ENCODE data around the gene CX3CR1. TPM values are rescaled to one million over a fixed set of nuclear protein-coding genes. Genes with fewer than 3 reads are reported as not detected.
"Not testable (repeated sequence)": the region's sequence is repeated elsewhere in the genome, so short reads cannot be mapped to it uniquely, and the experiment has no call there.

CX3CR1 gene, protein sequence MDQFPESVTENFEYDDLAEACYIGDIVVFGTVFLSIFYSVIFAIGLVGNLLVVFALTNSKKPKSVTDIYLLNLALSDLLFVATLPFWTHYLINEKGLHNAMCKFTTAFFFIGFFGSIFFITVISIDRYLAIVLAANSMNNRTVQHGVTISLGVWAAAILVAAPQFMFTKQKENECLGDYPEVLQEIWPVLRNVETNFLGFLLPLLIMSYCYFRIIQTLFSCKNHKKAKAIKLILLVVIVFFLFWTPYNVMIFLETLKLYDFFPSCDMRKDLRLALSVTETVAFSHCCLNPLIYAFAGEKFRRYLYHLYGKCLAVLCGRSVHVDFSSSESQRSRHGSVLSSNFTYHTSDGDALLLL
- total RNA-seq: 4.8 TPM

DNA sequence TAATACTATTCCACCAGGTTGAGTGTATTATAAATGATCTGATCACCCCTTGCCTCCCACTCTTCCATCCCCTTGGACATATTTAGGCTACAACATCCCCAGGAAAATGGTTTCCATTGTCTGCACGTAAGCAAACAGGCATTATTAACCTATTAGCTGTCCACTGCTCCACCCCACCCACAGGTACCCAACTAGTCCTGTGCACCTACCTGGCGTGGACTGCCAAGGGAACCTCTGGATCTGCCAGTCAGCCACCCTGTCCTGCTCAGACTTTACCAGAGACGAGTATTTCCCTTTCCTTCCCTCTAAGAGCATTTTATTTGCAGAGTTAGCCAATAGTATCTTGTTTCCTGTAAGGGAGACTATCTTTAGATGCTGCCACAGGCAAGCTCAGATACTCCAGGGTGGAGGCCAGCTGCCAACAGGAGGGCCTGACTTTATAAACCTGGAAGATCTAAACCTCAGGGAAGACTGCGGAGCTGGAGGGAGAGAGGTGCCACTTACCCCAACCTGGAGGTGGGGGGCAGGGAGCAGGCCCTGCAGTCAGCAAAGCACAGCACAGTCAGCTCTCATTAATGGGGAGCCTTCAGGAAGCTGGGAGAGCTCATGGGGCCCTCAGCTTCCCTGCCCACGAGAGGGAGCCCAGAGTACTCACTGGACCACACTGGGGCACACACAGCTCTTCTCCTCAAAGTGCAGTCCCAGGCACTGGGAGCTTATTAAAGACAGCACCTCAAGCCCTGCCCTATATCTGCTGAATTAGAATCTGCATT is at the start of gene CX3CR1:
Gene CX3CR1, minus strand, starts transcription at position 292 of the 773 bp plus-strand sequence. CDS start 13,527 bp downstream, outside the sequence.
- peak; percentile 23 for DNase-seq

- DNase-seq: no peak
These were observed 49.7 kb upstream of the CX3CR1 start, which contains the start of gene CCR8 for GRCh38 chr3:39329493-39329892. Gene CCR8 (plus strand): TSS chr3:39329709. CDS start chr3:39332332, 2,623 bp downstream.

DNA sequence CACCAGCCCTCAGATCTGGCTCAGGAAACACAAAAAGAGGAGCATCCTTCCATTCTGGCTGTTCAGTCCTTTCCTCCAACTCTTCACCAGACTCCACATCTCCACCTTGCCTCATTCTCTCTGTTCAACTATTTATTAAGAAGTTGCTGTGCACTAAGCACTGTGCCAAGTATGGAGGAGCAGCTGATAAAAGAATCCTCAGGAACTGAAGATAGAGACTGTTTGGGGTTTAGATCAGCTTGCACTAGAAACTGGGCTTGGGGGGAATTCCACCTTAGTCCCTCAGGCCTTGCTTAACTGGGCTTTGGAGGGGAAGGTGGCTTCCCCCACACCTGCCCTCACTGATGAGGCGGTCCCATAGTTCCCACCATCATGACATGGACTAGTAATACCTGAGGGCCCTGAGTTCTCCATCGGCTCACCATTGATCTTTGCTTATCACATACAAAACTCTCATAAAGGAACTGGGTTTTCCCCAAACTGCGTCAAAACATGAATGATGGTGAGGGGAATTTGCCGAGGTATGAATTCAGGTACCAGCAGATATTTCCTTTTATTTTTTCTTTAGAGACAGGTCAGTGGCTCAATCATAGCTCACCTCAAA is 48.0 kb upstream of the CX3CR1 start:
- DNase-seq: no peak

- no peak for DNase-seq
These were observed 47.4 kb upstream of the CX3CR1 start for GRCh38 chr3:39327053-39327745.

GRCh38 chr3:39325236-39325635 is 45.4 kb upstream of the CX3CR1 start:
- DNase-seq: no peak

GRCh38 chr3:39323494-39323893 is 43.7 kb upstream of the CX3CR1 start:
- DNase-seq: no peak

GRCh38 chr3:39322936-39323335 is 43.1 kb upstream of the CX3CR1 start:
- no peak for DNase-seq

DNA sequence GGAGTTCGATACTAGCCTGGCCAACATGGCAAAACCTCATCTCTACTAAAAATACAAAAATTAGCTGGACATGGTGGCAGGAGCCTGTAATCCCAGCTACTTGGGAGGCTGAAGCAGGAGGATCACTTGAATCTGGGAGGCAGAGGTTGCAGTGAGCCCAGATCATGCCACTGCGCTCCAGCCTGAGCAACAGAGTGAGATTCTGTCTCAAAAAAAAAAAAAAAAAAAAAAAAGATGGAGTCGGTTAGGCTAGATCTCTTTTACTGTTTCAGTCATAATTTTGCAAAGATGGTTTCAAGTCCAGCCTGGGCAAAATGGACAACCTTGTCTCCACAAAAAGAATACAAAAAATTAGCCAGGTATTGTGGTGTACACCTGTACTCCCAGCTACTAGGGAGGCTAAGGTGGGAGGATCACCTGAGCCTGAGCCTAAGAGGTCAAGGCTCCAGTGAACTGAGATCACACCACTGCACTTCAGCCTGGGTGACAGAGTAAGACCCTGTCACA is 42.4 kb upstream of the CX3CR1 start:
- DNase-seq: not testable (repeated sequence)

DNA sequence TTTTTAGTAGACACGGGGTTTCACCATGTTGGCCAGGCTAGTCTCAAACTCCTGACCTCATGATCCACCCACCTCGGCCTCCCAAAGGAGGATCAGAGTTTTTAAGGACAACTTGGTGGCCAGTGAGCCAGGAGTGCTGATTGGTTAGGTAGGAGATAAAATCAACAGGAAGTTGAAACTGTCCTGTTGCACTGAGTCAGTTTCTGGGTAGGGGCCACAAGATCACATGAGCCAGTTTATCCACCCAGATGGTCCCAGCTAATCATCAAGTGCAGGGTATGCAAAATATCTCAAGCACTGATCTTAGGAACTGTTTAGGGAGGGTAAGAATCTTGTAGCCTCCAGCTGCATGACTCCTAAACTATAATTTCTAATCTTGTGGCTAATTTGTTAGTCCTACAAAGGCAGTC is 41.7 kb upstream of the CX3CR1 start:
- DNase-seq: not testable (repeated sequence)

DNA sequence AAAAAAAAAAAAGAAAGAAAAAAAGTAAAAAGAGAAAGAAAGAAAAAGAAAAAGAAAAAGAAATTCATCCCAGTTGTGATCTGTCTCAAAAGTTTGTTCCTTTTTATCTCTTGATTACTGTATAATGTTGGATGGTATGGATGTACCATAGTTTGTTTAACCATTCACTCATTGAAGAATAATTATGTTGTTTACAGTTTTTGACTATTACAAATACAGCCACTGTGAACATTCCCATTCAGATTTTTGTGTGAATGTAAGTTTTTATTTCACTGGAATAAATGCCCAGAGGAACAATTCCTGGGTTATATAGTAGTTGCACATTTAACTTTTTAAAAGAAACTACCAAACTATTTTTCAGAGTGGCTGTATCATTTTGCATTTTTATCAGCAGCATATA is 39.4 kb upstream of the CX3CR1 start:
- DNase-seq: no peak

DNA sequence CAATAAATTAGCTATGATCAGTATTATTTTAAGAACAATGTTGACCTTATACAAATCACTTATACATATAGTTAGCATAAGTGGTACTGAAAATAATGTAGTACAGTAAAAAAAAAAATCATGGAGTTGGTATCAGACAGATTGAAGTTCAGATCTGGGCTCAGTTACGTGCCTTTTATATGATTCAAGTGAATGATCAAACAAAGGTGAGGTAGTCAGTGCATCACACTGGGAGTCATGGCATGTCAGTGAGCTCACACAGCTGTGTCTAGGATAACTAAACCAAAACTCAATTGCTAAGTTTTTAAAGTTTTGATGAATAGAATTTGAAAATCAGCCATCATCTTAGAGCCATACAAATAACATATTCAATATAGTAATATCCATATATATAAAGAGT is 38.5 kb upstream of the CX3CR1 start:
- no peak for DNase-seq

- no peak for DNase-seq
These were observed 37.8 kb upstream of the CX3CR1 start for GRCh38 chr3:39317571-39318169.

DNA sequence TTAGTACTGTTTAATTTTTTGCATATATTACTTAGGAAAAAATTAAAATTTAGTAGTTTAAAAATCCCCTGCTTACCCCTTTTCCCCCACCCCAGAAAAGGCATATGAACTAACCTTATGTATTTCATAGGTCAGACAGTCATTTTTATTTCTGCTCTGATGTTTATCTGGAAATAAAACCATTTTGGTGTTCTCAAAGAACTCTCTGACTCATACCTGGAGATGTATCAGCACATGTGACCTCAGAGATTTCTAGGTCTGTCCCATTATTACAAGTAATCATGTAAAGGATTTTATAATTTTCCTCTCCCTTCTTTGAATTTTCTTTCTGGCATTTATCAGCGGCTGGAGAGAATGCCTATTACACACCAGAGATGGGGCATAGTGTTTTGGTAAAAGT is 35.6 kb upstream of the CX3CR1 start:
- DNase-seq: no peak

DNA sequence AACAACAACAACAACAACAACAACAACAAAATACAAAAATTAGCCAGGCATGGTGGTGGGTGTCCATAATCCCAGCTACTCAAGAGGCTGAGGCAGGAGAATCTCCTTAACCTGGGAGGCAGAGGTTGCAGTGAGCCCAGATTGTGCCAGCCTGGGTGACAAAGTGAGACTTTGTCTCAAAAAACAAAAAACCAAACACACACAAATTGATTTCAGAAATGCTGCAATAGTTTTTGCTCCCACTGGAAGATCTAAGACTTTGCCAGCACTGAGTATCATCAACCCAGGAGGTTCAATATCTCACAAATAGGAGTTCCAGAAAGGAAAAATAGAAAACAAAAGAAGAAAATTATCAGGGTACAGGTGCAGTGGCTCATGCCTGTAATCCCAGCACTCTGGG is 33.5 kb upstream of the CX3CR1 start:
- no peak for DNase-seq

DNA sequence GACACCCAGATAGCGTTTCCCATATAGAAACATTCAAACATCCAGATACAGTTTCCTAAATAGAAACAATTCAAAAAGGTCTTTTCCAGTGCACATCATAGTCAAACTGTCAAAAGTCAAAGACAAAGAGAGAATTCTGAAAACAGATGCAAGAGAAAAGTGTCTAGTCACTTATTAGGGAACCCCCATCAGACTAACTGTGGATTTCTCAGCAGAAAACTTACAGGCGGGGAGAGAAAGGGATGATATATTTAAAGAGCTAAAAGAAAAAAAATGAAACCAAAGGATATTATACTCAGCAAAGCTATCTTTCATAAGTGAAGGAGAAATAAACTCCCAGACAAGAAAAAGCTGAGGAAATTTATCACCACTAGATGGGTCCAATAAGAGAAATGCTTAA is 22.3 kb upstream of the CX3CR1 start:
- DNase-seq: no peak

DNA sequence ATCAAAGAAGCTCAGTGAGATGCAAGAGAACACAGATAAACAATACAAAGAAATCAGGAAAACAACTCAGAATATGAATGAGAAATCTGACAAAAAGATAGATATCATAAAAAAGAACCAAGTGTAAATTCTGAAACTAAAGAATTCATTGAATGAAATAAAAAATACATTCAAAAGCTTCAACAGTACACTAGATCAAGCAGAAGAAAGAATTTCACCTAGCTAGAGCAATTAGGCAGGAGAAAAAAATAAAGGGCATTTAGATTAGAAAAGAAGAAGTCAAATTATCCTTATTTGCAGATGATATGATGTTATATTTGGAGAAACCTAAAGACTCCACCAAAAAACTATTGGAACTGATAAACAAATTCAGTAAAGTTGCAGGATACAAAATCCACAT is 19.4 kb upstream of the CX3CR1 start:
- no peak for DNase-seq

DNA sequence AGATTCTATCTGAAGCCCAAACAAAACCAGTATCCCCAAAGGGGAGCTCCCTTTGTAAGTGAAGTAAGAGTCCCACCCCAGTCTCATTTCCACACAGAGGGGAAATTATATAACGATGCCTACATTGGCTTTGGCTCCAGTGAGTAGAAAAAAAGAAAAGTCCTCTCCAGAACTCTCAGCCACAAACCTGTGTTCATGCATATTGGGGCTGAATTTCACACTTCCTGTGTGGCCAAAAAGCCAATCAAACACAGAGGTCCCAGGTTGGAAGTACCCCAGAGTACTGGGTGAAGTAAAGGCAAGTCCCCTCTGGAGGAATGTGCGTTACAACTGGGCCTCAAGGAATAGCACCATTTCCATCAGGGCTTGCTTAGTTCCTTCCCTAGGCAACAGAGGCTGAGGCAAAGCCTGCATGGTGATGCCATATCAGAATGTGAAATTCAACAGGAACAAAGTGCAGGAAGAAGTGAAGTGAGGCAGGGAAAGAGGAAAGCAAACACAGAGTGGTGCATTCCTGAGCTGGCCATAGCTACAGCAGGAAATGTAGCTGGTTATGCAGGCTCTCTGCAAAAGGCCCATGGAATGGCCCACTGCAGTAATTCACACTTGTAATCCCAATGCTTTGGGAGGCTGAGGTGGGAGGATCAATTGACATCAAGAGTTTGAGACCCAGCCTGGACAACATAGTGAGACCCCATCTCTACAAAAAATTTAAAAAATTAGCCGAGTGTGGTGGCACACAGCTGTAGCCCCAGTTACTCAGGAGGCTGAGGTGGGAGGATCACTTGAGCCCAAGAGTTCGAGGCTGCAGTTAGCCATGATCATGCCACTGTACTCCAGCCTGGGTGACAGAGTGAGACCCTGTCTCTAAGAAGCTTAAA is 16.6 kb upstream of the CX3CR1 start:
- DNase-seq: no peak

- no peak for DNase-seq
These were observed 15.4 kb upstream of the CX3CR1 start for GRCh38 chr3:39295184-39295775.

DNA sequence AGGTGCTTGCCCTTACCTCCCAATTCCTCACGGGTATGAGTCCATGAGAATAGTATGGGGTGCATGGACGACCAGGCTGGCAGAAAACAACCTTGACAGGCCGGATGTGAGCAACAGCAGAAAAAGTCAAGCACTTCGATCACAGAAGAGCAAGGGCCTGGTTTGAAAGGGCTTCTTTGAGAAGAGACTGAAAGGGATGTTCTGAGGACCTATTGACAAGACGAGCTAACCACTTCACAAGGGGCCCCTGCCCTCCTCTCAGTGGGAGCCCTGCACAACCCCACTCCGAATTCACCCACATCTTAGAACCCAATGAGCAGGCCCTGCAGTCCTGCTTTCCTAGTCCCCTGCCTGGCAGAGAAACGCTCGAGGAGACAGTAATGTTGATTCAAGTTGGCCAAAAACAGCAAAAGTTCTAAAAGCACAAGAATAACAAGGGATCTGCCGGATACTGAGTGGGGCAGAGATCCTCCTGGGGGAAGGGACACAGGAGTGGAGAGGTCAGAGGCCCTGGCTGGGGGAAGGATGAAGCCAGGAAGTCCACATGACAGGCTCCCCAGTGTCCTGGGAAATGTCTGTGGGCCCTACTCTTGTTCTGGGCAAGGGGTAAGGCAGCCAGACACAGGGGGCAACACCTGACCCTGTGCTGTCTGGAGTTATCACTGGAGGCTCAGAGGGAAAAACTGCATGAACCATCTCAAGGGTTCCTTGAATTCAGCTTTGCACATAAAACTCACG is 14.8 kb upstream of the CX3CR1 start:
- no peak for DNase-seq

DNA sequence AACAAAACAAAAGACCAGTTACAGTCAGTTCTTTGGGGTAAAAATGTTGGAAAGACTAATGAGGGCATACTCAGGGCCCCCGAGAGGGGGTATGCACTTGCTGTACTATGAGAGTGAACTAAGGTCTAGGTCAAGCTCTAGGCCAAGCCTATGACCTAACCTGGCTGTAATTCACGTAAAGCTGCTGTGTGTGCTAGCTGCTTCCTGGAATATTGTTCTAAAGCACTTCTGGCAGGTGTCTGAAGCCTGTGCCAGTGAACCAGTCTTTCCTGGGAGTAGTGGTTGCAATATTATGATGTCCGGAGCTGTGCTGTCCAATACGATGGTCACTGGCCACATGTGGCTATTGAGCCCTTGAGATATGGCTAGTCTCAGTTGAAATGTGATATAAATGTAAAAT is 13.1 kb upstream of the CX3CR1 start:
- DNase-seq: no peak

Data from tongue (tissue), 2 donors.